Effector CD4-positive, alpha-beta T cell (primary cell): Measurements from ENCODE around the gene OR2W3. TPM values are rescaled to one million over a fixed set of nuclear protein-coding genes. Genes with fewer than 3 reads are reported as not detected.

ENCODE experiments used
- DNase-seq: peaks from one replicate; pipeline ENCODE4 v3.0.0-alpha.2; 2020
- total RNA-seq: gene quantifications from one replicate; lab custom pipeline; 2026; lab: John Stamatoyannopoulos, UW

OR2W3 gene
- not detected for total RNA-seq

- no peak for DNase-seq
Measured at GRCh38 chr1:247895163-247895637, at the start of gene OR2W3. OR2W3 (plus strand) TSS chr1:247895587; CDS start chr1:247895587, 0 bp downstream.

GRCh38 chr1:247845693-247846017 lies 49.7 kb upstream of the OR2W3 start:
- DNase-seq: no peak

GRCh38 chr1:247848346-247848745 lies 47.0 kb upstream of the OR2W3 start:
- DNase-seq: no peak

- no peak for DNase-seq
Measured at GRCh38 chr1:247849616-247850015, 45.8 kb upstream of the OR2W3 start.

GRCh38 chr1:247854899-247855545 lies 40.4 kb upstream of the OR2W3 start:
- no peak for DNase-seq

GRCh38 chr1:247855911-247856310 lies 39.5 kb upstream of the OR2W3 start:
- DNase-seq: no peak

GRCh38 chr1:247857069-247857984 lies 38.1 kb upstream of the OR2W3 start, which contains the start of gene TRIM58:
TRIM58 (plus strand) TSS chr1:247857187; CDS start chr1:247857247, 60 bp downstream.
- DNase-seq: no peak

GRCh38 chr1:247857985-247858619 lies 37.3 kb upstream of the OR2W3 start:
- DNase-seq: no peak

GRCh38 chr1:247862756-247863155 lies 32.6 kb upstream of the OR2W3 start:
- no peak for DNase-seq

- DNase-seq: no peak
Measured at GRCh38 chr1:247864644-247865043, 30.7 kb upstream of the OR2W3 start.

- no peak for DNase-seq
Measured at GRCh38 chr1:247865416-247865815, 30.0 kb upstream of the OR2W3 start.

- DNase-seq: no peak
Measured at GRCh38 chr1:247883346-247883745, 12.0 kb upstream of the OR2W3 start.

- DNase-seq: no peak
Measured at GRCh38 chr1:247884797-247885413, 10.5 kb upstream of the OR2W3 start.

- no peak for DNase-seq
Measured at GRCh38 chr1:247895976-247896375, 589 bp downstream of the OR2W3 start.

GRCh38 chr1:247904122-247904521 lies 8.7 kb downstream of the OR2W3 start:
- DNase-seq: no peak

GRCh38 chr1:247905181-247905580 lies 9.8 kb downstream of the OR2W3 start:
- DNase-seq: no peak

GRCh38 chr1:247905910-247906503 lies 10.6 kb downstream of the OR2W3 start:
- no peak for DNase-seq

GRCh38 chr1:247906504-247907047 lies 11.2 kb downstream of the OR2W3 start:
- DNase-seq: no peak

GRCh38 chr1:247908766-247909165 lies 13.4 kb downstream of the OR2W3 start:
- no peak for DNase-seq

- no peak for DNase-seq
Measured at GRCh38 chr1:247913786-247914185, 18.4 kb downstream of the OR2W3 start.

- no peak for DNase-seq
Measured at GRCh38 chr1:247914941-247915662, 19.7 kb downstream of the OR2W3 start.

- DNase-seq: no peak
Measured at GRCh38 chr1:247919952-247920351, 24.6 kb downstream of the OR2W3 start, which contains the start of gene OR2T8. OR2T8 (plus strand) TSS chr1:247920252; CDS start chr1:247921018, 766 bp downstream.
